Measurements from ENCODE around the gene MICU1.
"Not testable (repeated sequence)": the region's sequence is repeated elsewhere in the genome, so short reads cannot be mapped to it uniquely, and the experiment has no call there.

Gene MICU1

DNA sequence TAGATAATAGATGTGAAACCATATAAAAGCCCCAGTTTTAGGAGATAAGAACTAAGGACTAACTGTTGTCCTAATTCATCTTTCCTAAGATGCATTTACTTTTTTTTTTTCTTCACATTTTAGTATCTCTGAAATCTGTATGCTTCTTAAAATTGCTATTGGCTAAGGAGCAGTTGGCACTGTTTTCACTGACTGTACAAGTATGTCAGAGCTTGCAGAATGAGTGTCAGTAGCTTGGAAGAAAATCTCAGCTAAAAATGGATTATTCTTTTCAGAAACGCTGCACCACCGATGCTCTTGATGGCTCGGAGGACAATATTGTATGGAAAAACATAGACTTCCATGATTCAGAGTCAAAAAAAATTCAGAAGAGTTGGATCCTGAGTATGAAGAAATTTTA is 180.0 kb downstream of the MICU1 start:
- no peak for DNase-seq (ENCODE audit: low read depth)

DNA sequence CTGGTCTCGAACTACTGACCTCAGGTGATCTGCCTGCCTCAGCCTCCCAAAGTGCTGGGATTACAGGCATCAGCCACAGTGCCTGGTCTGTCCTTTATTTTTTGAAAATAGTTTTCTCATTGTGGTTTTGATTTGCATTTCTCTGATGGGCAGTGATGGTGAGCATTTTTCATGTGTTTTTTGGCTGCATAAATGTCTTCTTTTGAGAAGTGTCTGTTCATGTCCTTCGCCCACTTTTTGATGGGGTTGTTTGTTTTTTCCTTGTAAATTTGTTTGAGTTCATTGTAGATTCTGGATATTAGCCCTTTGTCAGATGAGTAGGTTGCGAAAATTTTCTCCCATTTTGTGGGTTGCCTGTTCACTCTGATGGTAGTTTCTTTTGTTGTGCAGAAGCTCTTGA is 182.9 kb downstream of the MICU1 start:
- DNase-seq (ENCODE audit: low read depth): not testable (repeated sequence)

DNA sequence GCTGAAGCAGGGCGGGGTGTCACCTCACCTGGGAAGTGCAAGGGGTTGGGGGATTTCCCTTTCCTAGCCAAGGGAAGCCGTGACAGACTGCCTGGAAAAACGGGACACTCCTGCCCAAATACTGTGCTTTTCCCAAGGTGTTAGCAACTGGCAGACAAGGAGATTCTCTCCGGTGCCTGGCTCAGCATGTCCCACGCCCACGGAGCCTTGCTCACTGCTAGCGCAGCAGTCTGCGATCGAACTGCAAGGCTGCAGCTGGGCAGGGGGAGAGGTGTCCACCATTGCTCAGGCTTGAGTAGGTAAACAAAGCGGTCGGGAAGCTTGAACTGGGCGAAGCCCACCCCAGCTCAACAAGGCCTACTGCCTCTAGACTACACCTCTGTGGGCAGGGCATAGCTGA is 190.3 kb downstream of the MICU1 start:
- DNase-seq (ENCODE audit: low read depth): no peak

DNA sequence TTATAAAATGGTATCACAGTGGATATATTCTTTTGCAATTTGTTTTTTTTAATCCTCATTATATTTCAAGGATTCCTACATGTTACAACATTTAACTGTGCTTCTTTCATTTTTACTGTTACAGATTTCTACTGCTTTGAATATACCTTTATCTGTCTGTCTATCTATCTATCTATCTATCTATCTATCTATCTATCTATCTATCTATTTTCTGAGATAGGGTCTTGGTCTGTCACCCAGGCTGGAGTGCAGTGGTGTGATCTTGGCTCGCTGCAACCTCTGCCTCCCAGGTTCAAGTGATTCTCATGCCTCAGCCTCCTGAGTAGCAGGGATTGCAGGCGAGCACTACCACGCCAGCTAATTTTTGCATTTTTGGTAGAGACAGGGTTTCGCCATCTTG is 194.9 kb downstream of the MICU1 start:
- not testable (repeated sequence) for DNase-seq (ENCODE audit: low read depth)

DNA sequence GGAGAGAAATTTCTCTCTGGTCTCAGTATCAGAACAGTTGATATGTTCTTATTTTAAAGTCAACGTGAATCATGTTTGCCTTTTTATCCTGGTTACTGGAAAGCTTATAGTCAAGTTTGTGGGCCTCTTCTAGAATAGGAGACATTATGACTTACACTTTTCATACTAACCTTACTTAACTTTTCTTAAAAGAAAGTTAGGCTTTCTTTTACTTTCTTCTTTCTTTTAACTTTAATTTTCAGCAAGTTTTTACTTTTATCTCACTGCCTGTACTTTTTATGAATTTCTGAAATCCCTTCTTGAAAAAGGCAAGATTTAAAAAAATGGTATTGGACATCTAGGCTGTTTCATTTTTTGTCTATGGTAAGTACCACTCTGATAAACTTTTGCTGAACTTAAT is 195.9 kb downstream of the MICU1 start:
- DNase-seq (ENCODE audit: low read depth): no peak

DNA sequence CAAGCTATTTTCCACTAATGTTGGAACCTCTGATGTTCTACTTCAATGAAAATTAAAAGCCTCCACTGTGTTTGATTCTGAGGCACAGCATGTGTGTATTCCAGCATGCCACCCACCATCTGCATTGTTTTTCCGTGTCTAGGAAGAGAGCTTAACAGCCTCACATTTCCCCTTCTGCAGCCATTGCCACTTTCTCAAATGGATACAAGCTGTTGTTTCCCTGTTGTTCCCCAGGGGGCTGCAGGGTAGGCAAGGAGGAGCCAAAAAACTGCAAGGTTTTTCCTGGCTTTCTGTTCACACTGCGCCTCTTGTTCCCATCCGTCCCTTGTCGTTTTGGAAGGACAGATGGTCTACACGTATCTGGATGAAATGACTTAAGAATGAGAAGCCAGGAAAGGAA is 198.9 kb downstream of the MICU1 start:
- no peak for DNase-seq (ENCODE audit: low read depth)

DNA sequence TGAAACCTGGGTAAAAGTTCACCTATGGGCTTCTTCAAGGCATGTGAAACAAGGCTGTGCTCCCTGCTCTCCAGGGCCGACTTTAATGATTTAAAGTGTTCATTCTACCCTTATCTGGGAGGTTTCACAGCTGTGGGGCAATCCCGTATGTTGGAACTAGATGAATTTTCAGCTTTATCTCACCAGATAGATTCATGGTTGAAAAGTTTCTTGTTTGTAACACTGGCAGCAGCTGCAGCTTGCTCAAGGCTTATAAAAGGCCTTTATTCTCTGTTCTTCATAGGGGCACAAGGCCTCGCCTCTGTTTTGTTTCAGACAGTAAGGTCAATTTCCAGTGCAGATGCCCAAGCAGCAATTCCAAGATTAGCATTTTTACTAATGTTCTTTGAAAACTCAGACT is 200.7 kb downstream of the MICU1 start:
- DNase-seq (ENCODE audit: low read depth): no peak

DNA sequence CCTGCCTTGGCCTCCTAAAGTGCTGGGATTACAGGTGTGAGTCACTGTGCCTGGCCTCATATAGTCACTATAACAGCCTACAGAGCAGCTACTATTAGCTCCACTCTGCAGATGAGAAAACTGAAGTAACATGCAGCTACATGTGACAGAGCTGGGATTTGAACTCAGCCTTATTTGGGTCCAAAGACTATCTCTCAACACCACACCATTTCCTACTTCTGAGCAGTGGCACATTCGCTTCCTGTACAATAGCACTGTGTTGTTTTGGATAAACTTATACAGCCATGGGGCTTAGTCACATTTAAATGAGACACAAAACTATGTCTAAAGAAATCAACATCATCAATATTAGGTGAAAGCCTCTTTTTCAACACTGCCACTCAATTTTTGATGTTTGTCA is 201.3 kb downstream of the MICU1 start:
- no peak for DNase-seq (ENCODE audit: low read depth)

DNA sequence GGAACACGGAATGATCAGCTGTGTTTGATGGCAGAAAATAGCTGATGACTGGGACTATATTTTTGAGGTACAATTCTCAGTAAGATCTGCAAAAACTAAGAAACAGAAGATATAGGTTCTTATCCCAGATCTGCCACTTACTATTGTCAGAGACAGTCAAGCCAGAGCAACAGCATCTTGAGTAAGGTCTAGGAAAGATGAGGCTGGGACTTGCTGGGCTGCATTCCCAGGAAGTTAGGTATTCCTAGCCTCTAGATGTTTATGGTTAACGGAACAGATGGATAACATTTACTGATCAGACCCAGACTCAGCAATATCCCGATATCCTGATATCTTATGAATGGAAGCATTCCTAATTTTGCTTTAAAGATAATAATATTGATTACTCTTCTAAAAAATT is 202.5 kb downstream of the MICU1 start:
- no peak for DNase-seq (ENCODE audit: low read depth)

DNA sequence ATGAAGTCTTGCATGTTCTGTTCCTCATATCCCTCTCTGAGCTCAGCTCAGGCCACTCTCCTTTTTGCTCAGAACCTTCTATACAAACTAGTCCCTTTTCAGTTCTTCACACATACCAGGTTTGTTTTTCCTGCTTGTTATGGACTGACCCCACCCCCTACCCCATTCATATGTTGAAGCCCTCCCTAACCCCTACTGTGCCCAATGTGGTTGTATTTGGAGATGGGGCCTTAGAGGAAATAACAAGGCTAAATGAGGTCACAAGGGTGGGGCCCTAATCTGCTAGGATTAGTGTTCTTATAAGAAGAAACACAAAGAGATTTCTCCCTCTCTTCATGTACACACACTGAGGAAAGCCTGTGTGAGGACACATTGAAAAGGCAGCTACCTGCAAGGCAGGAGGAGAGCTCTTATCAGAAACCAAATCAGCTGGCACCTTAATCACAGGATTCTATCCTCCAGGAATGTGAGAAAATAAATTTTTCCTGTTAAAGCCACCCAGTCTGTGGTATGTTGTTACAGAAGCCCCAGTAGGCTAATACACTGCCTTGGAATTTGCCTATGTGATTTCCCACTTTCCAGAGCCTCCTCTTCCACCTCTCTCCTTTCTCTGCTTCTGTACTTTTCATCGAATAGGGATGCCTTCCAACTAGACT is 203.9 kb downstream of the MICU1 start:
- no peak for DNase-seq (ENCODE audit: low read depth)

DNA sequence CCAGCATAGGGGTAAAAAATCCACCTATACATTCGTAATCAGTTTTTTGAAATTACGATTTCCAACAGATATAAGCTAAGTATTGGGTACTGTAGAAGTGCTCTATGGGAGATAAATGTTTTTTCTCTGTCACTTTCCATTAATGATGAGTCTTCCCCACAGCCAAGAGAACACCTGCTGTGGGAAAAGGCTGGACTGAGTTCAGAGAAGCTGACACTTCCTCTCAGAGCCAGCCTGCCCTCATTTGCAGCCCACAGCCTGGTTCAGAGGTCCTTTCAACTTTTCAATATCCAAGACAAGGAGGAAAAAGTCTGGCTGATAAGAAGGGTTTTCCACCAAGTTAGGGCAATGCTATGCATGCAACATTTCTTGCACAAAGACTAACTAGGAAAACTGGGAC is 206.6 kb downstream of the MICU1 start:
- DNase-seq (ENCODE audit: low read depth): no peak

DNA sequence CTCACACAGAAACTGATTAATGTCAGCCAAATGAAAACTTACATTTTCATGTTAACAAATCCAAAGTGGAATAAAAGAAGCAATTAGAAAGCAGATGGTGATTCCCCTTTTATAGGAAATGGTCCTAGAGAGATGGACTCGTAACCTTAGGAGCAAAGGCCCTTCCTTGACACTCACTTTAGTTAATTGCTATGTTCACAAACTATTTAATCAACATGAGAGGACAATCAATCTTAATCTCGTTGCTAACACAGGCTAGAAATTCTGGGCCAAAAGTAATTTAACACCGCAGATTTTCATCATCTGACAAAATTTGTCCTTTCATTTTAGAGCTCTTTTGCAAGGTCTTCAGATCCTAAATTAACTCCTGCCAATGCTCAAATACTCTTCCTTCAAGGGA is 207.2 kb downstream of the MICU1 start:
- DNase-seq (ENCODE audit: low read depth): no peak

DNA sequence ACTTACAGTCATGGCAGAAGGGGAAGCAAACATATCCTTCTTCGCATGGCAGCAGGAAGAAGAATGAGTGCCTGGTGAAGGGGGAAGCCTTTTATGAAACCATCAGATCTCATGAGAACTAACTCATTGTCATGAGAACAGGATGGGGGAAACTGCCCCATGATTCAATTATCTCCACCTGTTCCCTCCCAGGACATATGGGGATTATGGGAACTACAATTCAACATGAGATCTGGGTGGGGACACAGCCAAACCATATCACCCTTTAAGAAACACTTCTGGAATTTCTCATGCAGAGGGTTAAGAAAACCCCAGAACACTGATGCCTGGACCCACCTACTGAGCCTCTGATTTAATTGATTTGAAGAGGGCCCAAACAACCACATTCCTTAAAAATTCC is 207.9 kb downstream of the MICU1 start:
- no peak for DNase-seq (ENCODE audit: low read depth)

DNA sequence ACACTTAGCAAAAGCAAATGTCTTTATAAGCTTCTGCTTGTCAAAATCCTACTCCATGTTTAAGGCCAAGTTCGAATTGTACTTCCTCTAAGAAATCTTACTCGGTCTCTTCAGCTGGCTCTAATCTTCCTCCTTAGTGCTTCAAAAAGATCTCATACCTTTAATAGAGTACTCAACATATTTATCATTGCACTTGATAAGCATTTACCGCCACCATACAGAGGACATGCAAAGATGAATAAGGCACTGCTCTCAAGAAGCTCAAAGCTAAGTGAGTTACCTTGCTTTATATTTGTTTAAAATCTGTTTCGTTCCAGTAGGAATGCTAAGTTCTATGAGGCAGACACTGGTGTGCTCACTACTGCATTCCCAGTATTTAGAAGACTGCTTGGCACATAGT is 209.2 kb downstream of the MICU1 start:
- no peak for DNase-seq (ENCODE audit: low read depth)

DNA sequence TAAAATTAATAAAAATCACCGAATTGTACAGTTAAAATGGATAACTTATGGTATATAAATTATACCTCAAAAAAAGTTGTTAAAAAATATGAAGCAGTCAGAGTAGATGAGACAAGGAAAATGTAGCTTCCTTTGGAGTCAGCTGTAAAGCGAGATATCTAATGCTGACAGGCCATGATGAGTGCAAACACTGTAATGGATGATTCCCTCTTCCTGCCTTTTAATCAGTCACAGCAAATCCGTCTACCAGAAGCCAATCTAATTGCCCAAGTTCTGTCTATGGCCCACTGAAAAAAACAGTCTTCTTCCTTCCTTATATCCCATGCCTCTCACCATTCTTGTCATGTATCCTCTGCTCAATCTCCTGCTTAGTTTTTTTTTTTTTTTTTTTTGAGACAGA is 211.2 kb downstream of the MICU1 start:
- no peak for DNase-seq (ENCODE audit: low read depth)

DNA sequence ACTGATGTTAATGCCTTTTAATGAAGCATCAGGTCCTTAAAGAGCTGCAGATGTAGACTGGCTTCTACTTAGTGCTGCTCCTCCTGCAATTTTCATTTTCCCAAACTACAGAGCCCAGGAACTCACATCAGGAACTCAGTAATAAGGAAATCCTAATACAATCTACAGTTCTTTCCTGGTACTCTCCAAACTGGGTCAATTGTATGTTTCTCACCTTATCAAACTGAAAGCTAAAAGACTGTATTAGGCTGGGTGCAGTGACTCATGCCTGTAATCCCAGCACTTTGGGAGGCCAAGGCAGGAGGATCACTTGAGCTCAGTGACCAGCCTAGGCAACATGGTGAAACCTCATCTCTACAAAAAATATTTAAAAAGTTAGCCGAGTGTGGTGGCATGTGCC is 216.7 kb downstream of the MICU1 start:
- DNase-seq (ENCODE audit: low read depth): no peak

DNA sequence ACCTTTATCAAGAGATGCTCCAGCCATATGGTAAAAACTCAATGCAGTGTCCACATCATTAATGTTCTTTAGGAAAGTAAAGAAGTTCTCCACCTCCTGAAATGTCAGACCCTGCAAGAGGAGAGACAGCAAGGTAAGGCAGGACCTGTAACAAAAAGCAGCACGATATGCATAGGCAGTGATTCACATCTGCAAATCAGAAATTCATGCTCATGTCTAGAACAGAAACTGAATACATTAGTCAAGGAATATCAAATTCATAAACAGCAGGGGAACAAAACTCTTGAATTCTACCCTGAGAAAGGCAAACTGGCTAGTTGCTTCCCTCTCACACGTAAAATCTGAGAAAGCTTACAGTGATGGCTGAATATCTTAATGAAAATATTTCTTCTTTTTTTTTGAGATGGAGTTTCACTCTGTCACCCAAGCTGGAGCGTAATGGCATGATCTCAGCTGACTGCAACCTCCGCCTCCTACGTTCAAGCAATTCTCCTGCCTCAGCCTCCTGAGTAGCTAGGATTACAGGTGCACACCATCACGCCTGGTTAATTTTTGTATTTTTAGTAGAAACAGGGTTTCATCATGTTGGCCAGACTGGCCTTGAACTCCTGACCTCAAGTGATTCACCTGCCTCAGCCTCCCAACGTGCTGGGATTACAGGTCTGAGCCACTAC is 217.8 kb downstream of the MICU1 start:
- DNase-seq (ENCODE audit: low read depth): no peak

DNA sequence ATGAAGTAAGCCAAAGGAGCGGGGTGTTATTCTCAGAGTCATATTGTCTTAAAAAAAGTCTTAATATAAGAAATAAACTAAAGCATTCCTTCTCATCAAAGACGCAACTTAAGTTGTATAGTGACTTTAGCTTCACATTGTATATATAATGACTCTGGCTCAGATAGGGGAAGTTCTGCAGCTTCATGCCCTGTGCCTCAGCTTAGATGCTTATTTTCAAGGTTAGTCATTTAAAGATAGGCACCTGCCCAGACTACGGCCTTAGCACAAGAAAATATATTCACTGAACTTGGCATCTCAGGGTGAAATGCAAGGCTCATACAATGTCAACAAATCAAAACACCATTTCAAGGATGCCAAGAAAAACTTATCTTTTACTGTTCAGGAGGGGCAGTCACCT is 218.4 kb downstream of the MICU1 start:
- DNase-seq (ENCODE audit: low read depth): no peak

DNA sequence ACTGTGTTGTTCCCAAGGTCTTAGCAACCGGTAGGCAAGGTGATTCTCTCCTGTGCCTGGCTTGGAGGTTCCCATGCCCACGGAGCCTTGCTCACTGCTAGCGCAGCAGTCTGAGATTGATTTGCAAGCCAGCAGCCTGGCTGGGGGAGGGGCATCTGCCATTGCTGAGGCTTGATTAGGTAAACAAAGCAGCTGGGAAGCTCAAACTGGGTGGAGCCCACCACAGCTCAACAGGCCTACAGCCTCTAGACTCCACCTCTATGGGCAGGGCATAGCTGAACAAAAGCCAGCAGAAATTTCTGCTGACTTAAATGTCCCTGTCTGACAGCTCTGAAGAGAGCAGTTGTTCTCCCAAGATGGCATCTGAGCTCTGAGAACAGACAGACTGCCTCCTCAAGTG is 230.3 kb downstream of the MICU1 start:
- not testable (repeated sequence) for DNase-seq (ENCODE audit: low read depth)

DNA sequence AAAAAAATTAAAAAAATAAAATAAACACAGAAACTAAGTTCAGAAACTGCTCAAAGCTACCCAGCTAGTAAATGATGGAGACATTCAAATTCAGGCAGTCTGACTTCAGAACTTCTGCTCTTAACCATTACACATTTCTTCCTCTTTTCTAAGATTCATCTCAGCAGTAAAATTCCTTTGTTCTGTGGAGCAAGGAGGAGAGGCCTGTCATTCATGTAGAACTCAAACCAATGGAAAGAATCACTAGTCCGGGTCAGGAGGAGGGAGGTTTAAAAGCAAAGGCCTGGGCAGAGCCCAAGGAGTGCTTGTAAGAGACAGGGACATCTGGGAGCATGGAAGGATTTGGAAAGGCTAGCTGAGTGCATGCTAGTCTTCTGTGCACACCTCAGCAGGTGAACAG is 233.3 kb downstream of the MICU1 start:
- DNase-seq (ENCODE audit: low read depth): no peak

DNA sequence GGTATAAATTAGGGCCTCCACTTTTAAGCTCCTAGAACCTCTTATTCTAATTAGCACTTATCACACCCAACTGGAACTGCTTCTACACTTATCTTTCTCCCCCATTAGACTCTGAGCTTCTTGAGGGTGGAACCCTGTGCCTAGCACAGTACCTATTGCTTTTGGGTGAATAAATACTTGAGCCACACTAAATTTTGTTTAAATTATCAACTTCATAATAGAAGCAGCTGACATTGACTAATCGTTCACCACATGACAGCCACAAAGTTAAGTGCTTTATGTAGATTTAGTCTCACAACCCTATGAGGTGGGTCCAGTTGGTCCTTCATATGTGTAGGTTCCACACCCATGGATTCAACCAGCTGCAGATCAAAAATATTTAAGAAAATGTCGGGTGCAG is 235.1 kb downstream of the MICU1 start:
- DNase-seq (ENCODE audit: low read depth): no peak

DNA sequence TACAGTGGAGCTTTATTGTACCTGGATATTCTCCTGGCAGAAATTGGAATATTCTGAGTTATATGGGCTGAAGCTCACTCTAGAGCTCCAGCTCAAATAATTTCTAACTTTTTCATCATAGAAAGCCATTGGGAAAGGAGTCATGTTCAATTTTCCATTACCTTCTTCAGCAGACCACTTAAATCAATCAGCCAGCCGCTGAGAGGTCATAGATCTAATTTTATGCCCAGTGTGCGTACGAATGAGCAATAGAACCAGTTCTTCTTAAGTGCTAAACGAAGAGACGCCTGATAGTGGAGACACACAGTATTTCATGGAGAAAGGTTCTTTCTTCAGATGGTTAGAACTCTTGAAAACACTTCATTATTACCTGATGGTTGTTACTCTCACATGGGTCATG is 236.2 kb downstream of the MICU1 start:
- DNase-seq (ENCODE audit: low read depth): no peak

DNA sequence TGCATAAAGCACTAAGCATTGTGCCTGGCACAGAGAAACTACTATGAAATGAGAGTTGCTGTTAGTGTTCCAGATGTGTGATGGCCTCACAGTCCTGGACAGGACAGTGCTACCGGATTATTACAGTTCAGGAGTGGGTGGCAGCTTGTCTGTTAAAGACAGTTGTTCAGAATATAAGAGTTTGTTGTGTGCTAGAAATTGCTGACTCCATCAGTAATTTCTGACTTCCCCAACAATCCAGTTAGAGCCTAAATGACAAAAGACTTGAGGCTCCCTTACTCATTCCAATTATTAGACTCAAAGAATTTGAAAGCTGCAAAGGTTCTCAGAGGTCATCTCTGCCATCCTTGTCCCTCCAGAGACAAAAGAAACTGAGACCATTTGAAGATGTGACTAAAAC is 236.9 kb downstream of the MICU1 start:
- DNase-seq (ENCODE audit: low read depth): no peak

DNA sequence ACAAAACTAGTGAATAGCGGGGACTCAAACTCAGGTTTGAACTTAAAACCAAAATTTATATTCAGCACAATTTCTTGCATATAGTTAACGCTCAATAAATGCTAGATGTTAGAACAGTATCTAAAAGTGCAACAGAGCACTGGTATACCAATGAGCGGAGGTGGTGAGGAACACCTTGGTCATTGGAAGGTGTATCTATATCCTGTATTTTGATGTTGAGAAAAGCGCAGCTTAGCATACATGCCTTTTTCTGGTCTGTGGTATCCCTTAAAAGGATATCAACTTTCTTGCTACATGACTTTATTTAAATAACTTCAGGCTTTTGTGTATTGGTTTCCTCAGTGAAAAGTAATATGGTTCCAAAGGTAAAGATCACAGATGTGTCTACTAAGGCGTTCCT is 237.8 kb downstream of the MICU1 start:
- DNase-seq (ENCODE audit: low read depth): no peak

Measured in EH (cell line).